ENCODE measurements around the gene DENND2C. TPM values are rescaled to one million over a fixed set of nuclear protein-coding genes. Genes with fewer than 3 reads are reported as not detected.
"Not testable (repeated sequence)": the region's sequence is repeated elsewhere in the genome, so short reads cannot be mapped to it uniquely, and the experiment has no call there.

Gene DENND2C
- total RNA-seq, 4 donors from 2014 or later = 33.6 to 60.9 (median 53.6) TPM

GRCh38 chr1:114581335-114582287, 88.2 kb downstream of the DENND2C start, which contains the start of gene BCAS2:
Gene BCAS2 (minus strand): TSS chr1:114581615. CDS start chr1:114581591, 24 bp downstream.
- Histone ChIP-seq H3K4me3 (peak within 1 kb of the TSS; percentile 56), H3K9me3 (no peaks in the 10 kb centered on the region), H3K27me3 (no peaks in the 10 kb centered on the region), H3K4me1 (peaks cover 19% of the 10 kb centered on the region), H3K27ac (peak within 1 kb of the TSS; percentile 78), H3K36me3 (peaks cover 26% of the 10 kb centered on the region)
- 9% methylated on average over 32 of the region's 40 CpGs for WGBS
- TF ChIP-seq EP300 (IDR thresholded peaks at IDR 0.05) (peak; percentile 49), POLR2A (IDR thresholded peaks at IDR 0.05) (peak; percentile 80 to 91), CTCF (IDR thresholded peaks at IDR 0.05) (no peak), POLR2AphosphoS5 (IDR thresholded peaks at IDR 0.05) (peak; percentile 54 to 75 (median 60))
- peak; percentile 97 to 98 for DNase-seq (ENCODE audit: low spot score in 2 of 2)

DNA sequence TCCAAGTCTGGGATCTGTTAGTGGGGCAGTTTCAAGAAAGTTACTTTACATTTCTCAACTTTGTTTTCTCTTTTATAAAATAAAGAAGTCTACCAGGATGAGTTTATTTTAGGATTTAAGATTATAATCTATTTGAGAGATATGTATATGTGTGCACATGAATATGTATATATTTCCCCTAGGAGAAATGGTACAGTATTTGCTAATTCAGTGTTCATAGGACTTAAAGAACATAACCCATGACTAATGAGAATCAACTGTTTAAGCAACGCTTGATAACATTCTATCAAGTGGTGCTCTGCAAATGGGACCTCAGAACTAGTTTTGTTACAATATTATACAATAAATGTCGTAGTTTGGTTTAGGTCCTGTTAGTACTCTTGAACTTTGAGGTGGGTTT, 95.5 kb downstream of the DENND2C start:
- no peak for TF ChIP-seq POLR2A (IDR thresholded peaks at IDR 0.05)
- TF ChIP-seq POLR2AphosphoS5 (IDR thresholded peaks at IDR 0.05) = no peak
- 93% methylated on average over 2 of the region's 2 CpGs for WGBS
- Histone ChIP-seq H3K27ac (no peak overlapping the region), H3K4me3 (no peak overlapping the region), H3K27me3 (no peaks in the 10 kb centered on the region), H3K9me3 (no peaks in the 10 kb centered on the region), H3K4me1 (no peaks in the 10 kb centered on the region), H3K36me3 (peaks cover 96% of the 10 kb centered on the region)
- DNase-seq (ENCODE audit: low spot score in 2 of 2) = no peak

DNA sequence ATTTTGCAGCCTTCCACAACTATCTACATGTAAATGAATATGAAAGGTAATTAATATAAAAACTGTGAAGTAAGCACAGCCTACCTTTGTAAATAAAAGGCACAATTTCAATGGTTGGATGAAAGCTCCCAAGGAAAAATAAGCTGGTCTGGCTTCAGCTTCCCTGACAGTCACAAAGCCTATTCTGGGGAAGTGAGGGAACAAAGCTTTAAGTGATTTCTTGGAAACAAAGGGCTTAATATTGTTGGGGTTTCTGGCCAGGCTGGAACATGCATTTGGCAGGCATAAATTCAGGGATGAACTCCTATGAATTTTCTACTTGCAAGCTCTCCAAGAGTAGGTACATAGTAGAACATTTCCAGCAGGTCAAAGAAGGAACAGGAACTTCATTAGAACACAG, 105.7 kb downstream of the DENND2C start:
- Histone ChIP-seq H3K4me3 (no peak overlapping the region), H3K27me3 (no peaks in the 10 kb centered on the region), H3K36me3 (peaks cover 36% of the 10 kb centered on the region), H3K4me1 (no peaks in the 10 kb centered on the region), H3K27ac (no peak overlapping the region), H3K9me3 (no peaks in the 10 kb centered on the region)
- no peak for DNase-seq (ENCODE audit: low spot score in 2 of 2)
- no peak for TF ChIP-seq POLR2AphosphoS5 (IDR thresholded peaks at IDR 0.05)
- TF ChIP-seq POLR2A (IDR thresholded peaks at IDR 0.05) = no peak
- TF ChIP-seq CTCF (IDR thresholded peaks at IDR 0.05) = no peak
- no peak for TF ChIP-seq EP300 (IDR thresholded peaks at IDR 0.05)

DNA sequence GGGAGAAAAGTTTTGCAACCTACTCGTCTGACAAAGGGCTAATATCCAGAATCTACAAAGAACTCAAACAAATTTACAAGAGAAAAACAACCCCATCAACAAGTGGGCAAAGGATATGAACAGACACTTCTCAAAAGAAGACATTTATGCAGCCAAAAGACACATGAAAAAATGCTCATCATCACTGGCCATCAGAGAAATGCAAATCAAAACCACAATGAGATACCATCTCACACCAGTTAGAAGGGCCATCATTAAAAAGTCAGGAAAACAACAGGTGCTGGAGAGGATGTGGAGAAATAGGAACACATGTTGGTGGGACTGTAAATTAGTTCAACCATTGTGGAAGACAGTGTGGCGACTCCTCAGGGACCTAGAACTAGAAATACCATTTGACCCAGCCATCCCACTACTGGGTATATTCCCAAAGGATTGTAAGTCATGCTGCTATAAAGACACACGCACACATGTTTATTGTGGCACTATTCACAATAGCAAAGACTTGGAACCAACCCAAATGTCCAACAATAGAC, 106.8 kb downstream of the DENND2C start:
- peaks cover 25% of the 10 kb centered on the region for H3K36me3 ChIP-seq
- H3K9me3 ChIP-seq; H3K4me3 ChIP-seq; H3K27ac ChIP-seq; H3K4me1 ChIP-seq; H3K27me3 ChIP-seq; DNase-seq (ENCODE audit: low spot score in 2 of 2): not testable (repeated sequence)
- WGBS = 91% methylated on average over 3 of the region's 3 CpGs

DNA sequence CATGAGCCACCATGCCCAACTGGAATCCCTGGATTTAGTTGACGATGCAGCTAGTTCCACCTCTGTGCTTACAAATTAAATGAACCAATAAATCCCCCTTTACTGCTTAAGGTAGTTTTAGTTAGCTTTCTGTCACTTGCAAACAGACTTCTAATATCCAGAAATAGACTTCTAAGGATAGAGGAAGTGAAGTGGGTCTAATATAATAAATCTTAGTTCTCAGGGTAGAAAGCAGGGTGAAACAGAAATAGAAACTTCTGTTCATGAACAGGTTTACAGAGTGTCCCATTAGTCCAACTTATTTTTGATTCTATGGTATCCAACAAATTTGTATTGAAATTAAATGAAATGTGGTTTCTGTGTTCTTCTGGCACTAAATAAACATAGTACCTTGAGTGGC, 108.5 kb downstream of the DENND2C start:
- Histone ChIP-seq H3K4me1 (no peaks in the 10 kb centered on the region), H3K9me3 (no peaks in the 10 kb centered on the region), H3K4me3 (no peak overlapping the region), H3K36me3 (peaks cover 8% of the 10 kb centered on the region), H3K27me3 (no peaks in the 10 kb centered on the region), H3K27ac (no peak overlapping the region)
- TF ChIP-seq CTCF (IDR thresholded peaks at IDR 0.05) (no peak), POLR2AphosphoS5 (IDR thresholded peaks at IDR 0.05) (no peak), POLR2A (IDR thresholded peaks at IDR 0.05) (no peak), EP300 (IDR thresholded peaks at IDR 0.05) (no peak)
- no peak for DNase-seq (ENCODE audit: low spot score in 2 of 2)
- 78% methylated on average over 1 of the region's 1 CpG for WGBS

DNA sequence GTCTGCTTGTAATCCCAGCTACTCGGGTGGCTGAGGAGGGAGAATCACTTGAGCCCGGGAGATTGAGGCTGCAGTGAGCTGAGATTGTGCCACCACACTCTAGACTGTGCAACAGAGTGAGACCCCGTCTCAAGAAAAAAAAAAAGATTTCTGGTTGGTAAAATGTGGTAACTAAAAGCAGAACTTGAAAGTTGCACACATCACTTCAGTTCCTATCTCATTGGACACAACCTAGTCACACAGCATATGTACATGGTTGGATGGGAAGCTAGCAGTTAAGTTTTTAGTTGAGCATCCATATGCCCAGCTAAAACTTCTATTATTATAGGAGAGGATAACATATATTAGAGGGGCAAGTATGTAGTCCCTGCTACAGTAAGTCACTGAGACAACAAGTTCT, 110.5 kb downstream of the DENND2C start:
- Histone ChIP-seq H3K27ac (no peak overlapping the region), H3K36me3 (no peaks in the 10 kb centered on the region), H3K9me3 (no peaks in the 10 kb centered on the region), H3K4me3 (no peak overlapping the region), H3K4me1 (no peaks in the 10 kb centered on the region), H3K27me3 (no peaks in the 10 kb centered on the region)
- 82% methylated on average over 3 of the region's 3 CpGs for WGBS
- no peak for TF ChIP-seq CTCF (IDR thresholded peaks at IDR 0.05)
- TF ChIP-seq POLR2AphosphoS5 (IDR thresholded peaks at IDR 0.05) = no peak
- TF ChIP-seq POLR2A (IDR thresholded peaks at IDR 0.05) = no peak
- no peak for TF ChIP-seq EP300 (IDR thresholded peaks at IDR 0.05)
- no peak for DNase-seq (ENCODE audit: low spot score in 2 of 2)
